ENCODE measurements around the gene DNAAF8. TPM values are rescaled to one million over a fixed set of nuclear protein-coding genes. Genes with fewer than 3 reads are reported as not detected.

Gene DNAAF8
- total RNA-seq, 2 donors from 2014 or later = 0.61 to 0.69 TPM

GRCh38 chr16:4752351-4753100, 18.2 kb downstream of the DNAAF8 start:
- no peak overlapping the region for H3K27ac ChIP-seq
- H3K4me3 ChIP-seq = no peak overlapping the region
- H3K4me1 ChIP-seq = no peaks in the 10 kb centered on the region
- H3K27me3 ChIP-seq = no peaks in the 10 kb centered on the region
- intact Hi-C loops (cut with DNase I) = no loop called here
- no peaks in the 10 kb centered on the region for H3K9me3 ChIP-seq
- no peak overlapping the region for H3K9ac ChIP-seq (ENCODE audit: low read depth in 2 of 2, low read length in 2 of 2)
- TF ChIP-seq CTCF (IDR thresholded peaks at IDR 0.05) = no peak
- DNase-seq = no peak
- H3K36me3 ChIP-seq = peaks cover 4% of the 10 kb centered on the region

- Histone ChIP-seq H3K9me3 (no peaks in the 10 kb centered on the region), H3K27ac (no peak overlapping the region), H3K4me3 (no peak overlapping the region), H3K4me1 (no peaks in the 10 kb centered on the region), H3K36me3 (peaks cover 4% of the 10 kb centered on the region), H3K9ac (ENCODE audit: low read depth in 2 of 2, low read length in 2 of 2) (no peak overlapping the region), H3K27me3 (no peaks in the 10 kb centered on the region)
- intact Hi-C loops (cut with DNase I) = no loop called here
- TF ChIP-seq CTCF (IDR thresholded peaks at IDR 0.05) = no peak
- DNase-seq = no peak
These were observed 18.9 kb downstream of the DNAAF8 start for GRCh38 chr16:4753227-4753626.

GRCh38 chr16:4754865-4755264, 20.5 kb downstream of the DNAAF8 start:
- Histone ChIP-seq H3K27me3 (no peaks in the 10 kb centered on the region), H3K9me3 (no peaks in the 10 kb centered on the region), H3K4me1 (no peaks in the 10 kb centered on the region), H3K4me3 (no peak overlapping the region), H3K9ac (ENCODE audit: low read depth in 2 of 2, low read length in 2 of 2) (no peak overlapping the region), H3K27ac (no peak overlapping the region), H3K36me3 (peaks cover 10% of the 10 kb centered on the region)
- no peak for DNase-seq
- intact Hi-C loops (cut with DNase I) = no loop called here
- TF ChIP-seq CTCF (IDR thresholded peaks at IDR 0.05) = no peak

- Histone ChIP-seq H3K36me3 (peaks cover 11% of the 10 kb centered on the region), H3K4me1 (no peaks in the 10 kb centered on the region), H3K4me3 (no peak overlapping the region), H3K27ac (no peak overlapping the region), H3K9ac (ENCODE audit: low read depth in 2 of 2, low read length in 2 of 2) (no peak overlapping the region), H3K9me3 (no peaks in the 10 kb centered on the region), H3K27me3 (no peaks in the 10 kb centered on the region)
- TF ChIP-seq CTCF (IDR thresholded peaks at IDR 0.05) = no peak
- no peak for DNase-seq
- intact Hi-C loops (cut with DNase I) = no loop called here
These were observed 21.4 kb downstream of the DNAAF8 start for GRCh38 chr16:4755687-4756086.

GRCh38 chr16:4760221-4760910, 26.0 kb downstream of the DNAAF8 start:
- H3K27ac ChIP-seq = no peak overlapping the region
- H3K27me3 ChIP-seq = no peaks in the 10 kb centered on the region
- H3K36me3 ChIP-seq = peaks cover 7% of the 10 kb centered on the region
- no peak for DNase-seq
- no peak for TF ChIP-seq CTCF (IDR thresholded peaks at IDR 0.05)
- no peaks in the 10 kb centered on the region for H3K9me3 ChIP-seq
- no peak overlapping the region for H3K4me3 ChIP-seq
- H3K9ac ChIP-seq (ENCODE audit: low read depth in 2 of 2, low read length in 2 of 2) = no peak overlapping the region
- intact Hi-C loops (cut with DNase I) = no loop called here
- H3K4me1 ChIP-seq = peaks cover 1% of the 10 kb centered on the region

Data from colonic mucosa (tissue), 4 donors.